NT2/D1 (cell line): Measurements from ENCODE around the gene CD302.
"Not testable (repeated sequence)": the region's sequence is repeated elsewhere in the genome, so short reads cannot be mapped to it uniquely, and the experiment has no call there.

Experiments used
- DNase-seq: peaks from one replicate; pipeline ENCODE4 v3.0.0-alpha.2; 2011; ENCODE audit warnings: low read depth, low spot score
- H3K27me3 ChIP-seq: 2 replicates; pipeline ENCODE4 v1.6.0; 2011; ENCODE audit warnings: mild to moderate bottlenecking; ENCODE audit not compliant: insufficient read length, insufficient read depth
- H3K36me3 ChIP-seq: 2 replicates; pipeline ENCODE4 v1.6.1; 2011; ENCODE audit warnings: mild to moderate bottlenecking, low read length, mixed read lengths; ENCODE audit not compliant: insufficient read depth, insufficient read length
- H3K4me1 ChIP-seq: 2 replicates; pipeline ENCODE4 v1.5.1; 2011; ENCODE audit not compliant: insufficient read depth, insufficient read length
- H3K4me3 ChIP-seq: 2 replicates; pipeline ENCODE4 v1.5.1; 2011; ENCODE audit warnings: low read depth; ENCODE audit not compliant: insufficient read length
- H3K9ac ChIP-seq: 2 replicates; pipeline ENCODE4 v1.6.0; 2011; ENCODE audit warnings: low read depth; ENCODE audit not compliant: insufficient read length
- H3K9me3 ChIP-seq: 2 replicates; pipeline ENCODE4 v1.5.1; 2011; ENCODE audit warnings: mild to moderate bottlenecking, low read length; ENCODE audit not compliant: insufficient read depth
- SUZ12 ChIP-seq: IDR thresholded peaks from 2 replicates; pipeline ENCODE4 v1.6.1; 2011; ENCODE audit not compliant: insufficient read length, insufficient read depth; ENCODE audit errors: extremely low read depth
- YY1 ChIP-seq: IDR thresholded peaks from 2 replicates; pipeline ENCODE4 v1.6.1; 2011; ENCODE audit not compliant: insufficient read length, insufficient read depth
- ZNF274 ChIP-seq: IDR thresholded peaks from 2 replicates; pipeline ENCODE4 v1.6.1; 2011; ENCODE audit warnings: mild to moderate bottlenecking, low read depth, low read length

Gene CD302

GRCh38 chr2:159758239-159758638 is 39.8 kb downstream of the CD302 start:
- peaks cover 85% of the 10 kb centered on the region for H3K36me3 ChIP-seq
- no peaks in the 10 kb centered on the region for H3K27me3 ChIP-seq
- DNase-seq, result no peak
- H3K9me3 ChIP-seq, result no peaks in the 10 kb centered on the region
- H3K4me3 ChIP-seq, result no peak overlapping the region
- no peaks in the 10 kb centered on the region for H3K4me1 ChIP-seq
- H3K9ac ChIP-seq, result no peak overlapping the region
- TF ChIP-seq YY1 (no peak), SUZ12 (no peak), ZNF274 (no peak)

GRCh38 chr2:159755788-159756187 is 42.2 kb downstream of the CD302 start:
- Histone ChIP-seq H3K4me1 (no peaks in the 10 kb centered on the region), H3K36me3 (peaks cover 85% of the 10 kb centered on the region), H3K4me3 (no peak overlapping the region), H3K9me3 (no peaks in the 10 kb centered on the region), H3K27me3 (no peaks in the 10 kb centered on the region), H3K9ac (no peak overlapping the region)
- TF ChIP-seq YY1, result no peak
- no peak for TF ChIP-seq SUZ12
- no peak for TF ChIP-seq ZNF274
- DNase-seq, result no peak

DNA sequence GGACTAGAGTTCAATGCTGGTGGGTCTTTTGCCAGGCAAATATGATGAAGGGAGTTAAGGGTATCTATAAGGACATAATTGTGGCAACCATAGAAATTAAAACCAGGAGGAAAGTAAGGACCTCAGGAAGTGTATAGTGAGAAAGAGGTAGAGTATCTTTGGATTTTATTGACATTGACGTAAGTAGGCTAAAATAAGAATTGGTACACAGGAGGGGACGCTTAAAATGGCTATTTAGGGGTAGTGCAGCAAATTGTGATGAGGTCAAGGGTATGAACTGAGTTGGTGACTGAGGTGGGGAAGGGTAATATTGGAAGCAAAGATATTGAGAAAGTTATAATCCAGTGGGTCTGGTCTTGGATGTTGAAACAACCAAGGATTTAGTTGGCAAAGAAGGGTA is 43.0 kb downstream of the CD302 start:
- no peaks in the 10 kb centered on the region for H3K4me1 ChIP-seq
- no peak overlapping the region for H3K4me3 ChIP-seq
- no peak for TF ChIP-seq ZNF274
- no peak for TF ChIP-seq SUZ12
- TF ChIP-seq YY1, result no peak
- H3K36me3 ChIP-seq, result peaks cover 85% of the 10 kb centered on the region
- no peaks in the 10 kb centered on the region for H3K27me3 ChIP-seq
- no peak for DNase-seq
- H3K9ac ChIP-seq, result no peak overlapping the region
- no peaks in the 10 kb centered on the region for H3K9me3 ChIP-seq

- no peaks in the 10 kb centered on the region for H3K9me3 ChIP-seq
- H3K4me3 ChIP-seq, result no peak overlapping the region
- no peaks in the 10 kb centered on the region for H3K4me1 ChIP-seq
- H3K36me3 ChIP-seq, result peaks cover 85% of the 10 kb centered on the region
- DNase-seq, result no peak
- H3K27me3 ChIP-seq, result no peaks in the 10 kb centered on the region
- no peak for TF ChIP-seq ZNF274
- no peak for TF ChIP-seq SUZ12
- TF ChIP-seq YY1, result no peak
- no peak overlapping the region for H3K9ac ChIP-seq
Observed at GRCh38 chr2:159753797-159754196, 44.2 kb downstream of the CD302 start.

- Histone ChIP-seq H3K36me3 (peaks cover 92% of the 10 kb centered on the region), H3K4me3 (no peak overlapping the region), H3K9me3 (no peaks in the 10 kb centered on the region), H3K9ac (no peak overlapping the region), H3K27me3 (no peaks in the 10 kb centered on the region), H3K4me1 (no peaks in the 10 kb centered on the region)
- DNase-seq, result no peak
- TF ChIP-seq ZNF274 (no peak), YY1 (no peak), SUZ12 (no peak)
Observed at GRCh38 chr2:159750873-159751272, 47.1 kb downstream of the CD302 start.

GRCh38 chr2:159748089-159748488 is 49.9 kb downstream of the CD302 start:
- H3K9ac ChIP-seq, result no peak overlapping the region
- no peak for TF ChIP-seq YY1
- TF ChIP-seq ZNF274, result no peak
- TF ChIP-seq SUZ12, result no peak
- H3K4me1 ChIP-seq, result no peaks in the 10 kb centered on the region
- no peak for DNase-seq
- peaks cover 96% of the 10 kb centered on the region for H3K36me3 ChIP-seq
- no peaks in the 10 kb centered on the region for H3K27me3 ChIP-seq
- H3K4me3 ChIP-seq, result no peak overlapping the region
- no peaks in the 10 kb centered on the region for H3K9me3 ChIP-seq

- not testable (repeated sequence) for H3K4me3 ChIP-seq, DNase-seq, H3K9me3 ChIP-seq, H3K4me1 ChIP-seq, H3K27me3 ChIP-seq, H3K9ac ChIP-seq
- H3K36me3 ChIP-seq, result peaks cover 95% of the 10 kb centered on the region
Observed at GRCh38 chr2:159745237-159745636, 52.8 kb downstream of the CD302 start.

GRCh38 chr2:159744363-159744762 is 53.6 kb downstream of the CD302 start:
- H3K9ac ChIP-seq, result no peak overlapping the region
- H3K4me3 ChIP-seq, result no peak overlapping the region
- TF ChIP-seq YY1 (no peak), SUZ12 (no peak), ZNF274 (no peak)
- H3K36me3 ChIP-seq, result peaks cover 94% of the 10 kb centered on the region
- no peak for DNase-seq
- H3K9me3 ChIP-seq, result no peaks in the 10 kb centered on the region
- H3K4me1 ChIP-seq, result no peaks in the 10 kb centered on the region
- H3K27me3 ChIP-seq, result no peaks in the 10 kb centered on the region
